K562 (cell line): ENCODE results near the gene USHBP1. TPM values are rescaled to one million over a fixed set of nuclear protein-coding genes. Genes with fewer than 3 reads are reported as not detected.
A peak's percentile ranks its signal among the peaks of the same experiment; 100 is the strongest.

Experiments
- ARHGAP35 ChIP-seq: fragments of 450-650 bp; IDR thresholded peaks from 2 replicates; pipeline ENCODE4 v1.6.1; 2018; ENCODE audit not compliant: partially characterized antibody
- ESRRB ChIP-seq: fragments of 250-450 bp; sonication (Bioruptor Pico); IDR thresholded peaks from 2 replicates; pipeline ENCODE4 v1.5.0; 2020; ENCODE audit warnings: mild to moderate bottlenecking, moderate library complexity, borderline replicate concordance
- EZH2 ChIP-seq: IDR thresholded peaks from 2 replicates; pipeline ENCODE4 v1.6.1; 2012; ENCODE audit warnings: low read depth, mild to moderate bottlenecking, inconsistent platforms, low read length, borderline replicate concordance
- FOXA1 ChIP-seq: fragments of 450-650 bp; IDR thresholded peaks from 2 replicates; pipeline ENCODE4 v1.6.1; 2016; ENCODE audit warnings: mild to moderate bottlenecking, borderline replicate concordance
- MED1 ChIP-seq: sonication (generic); formaldehyde crosslinking; IDR thresholded peaks from 2 replicates; pipeline ENCODE4 v1.8.1; 2023; ENCODE audit warnings: missing genetic modification reagents, borderline replicate concordance
- MYBL2 ChIP-seq, 2 experiments: fragments of 450-650 bp in 1 of 2; sonication (generic) in 1 of 2; formaldehyde crosslinking in 1 of 2; IDR thresholded peaks; 2 replicates each; pipeline versions ENCODE4 v1.6.1 to v1.8.1; 2017 to 2022; ENCODE audit warnings: borderline replicate concordance in 1 of 2, inconsistent platforms in 1 of 2, low read depth in 1 of 2, mild to moderate bottlenecking in 1 of 2, missing genetic modification reagents in 1 of 2, moderate library complexity in 1 of 2
- MYC ChIP-seq, 2 experiments: fragments of 250-450 bp in 1 of 2; sonication (Bioruptor Pico) in 1 of 2; IDR thresholded peaks; 2 replicates each; pipeline versions ENCODE4 v1.5.1 to v1.6.1; 2012 to 2021; ENCODE audit warnings: low read depth in 2 of 2, borderline replicate concordance in 1 of 2, improper control_type of control experiment in 1 of 2, low read length in 1 of 2, mild to moderate bottlenecking in 1 of 2, moderate library complexity in 1 of 2
- NEUROD1 ChIP-seq: fragments of 150-350 bp; IDR thresholded peaks from 2 replicates; pipeline ENCODE4 v1.6.1; 2014; ENCODE audit warnings: borderline replicate concordance, low read length, low read depth; ENCODE audit not compliant: partially characterized antibody
- NR2F6 ChIP-seq: fragments of 450-650 bp; formaldehyde crosslinking; IDR thresholded peaks from 2 replicates; pipeline ENCODE4 v1.4.0; 2020; ENCODE audit warnings: mild to moderate bottlenecking
- SMAD2 ChIP-seq: fragments of 150-350 bp; IDR thresholded peaks from 2 replicates; pipeline ENCODE4 v1.6.1; 2014; ENCODE audit warnings: low read depth, mild to moderate bottlenecking, low read length
- SRF ChIP-seq, 2 experiments: fragments of 250-450, 450-650 bp in 1 of 2; sonication (Bioruptor Pico) in 1 of 2; sonication (generic) in 1 of 2; formaldehyde crosslinking; IDR thresholded peaks; 2 replicates each; pipeline versions ENCODE4 v1.5.0 to v1.5.1; 2020 to 2022; ENCODE audit warnings: mild to moderate bottlenecking in 1 of 2, missing genetic modification reagents in 1 of 2
- XRCC5 ChIP-seq: fragments of 200-400 bp; formaldehyde crosslinking; IDR thresholded peaks from 2 replicates; pipeline ENCODE4 v1.6.1; 2017; ENCODE audit warnings: low read depth, mild to moderate bottlenecking, low read length
- ZFP36 ChIP-seq: fragments of 150-350 bp; IDR thresholded peaks from 2 replicates; pipeline ENCODE4 v1.6.1; 2018; ENCODE audit warnings: low read length, low read depth; ENCODE audit not compliant: partially characterized antibody
- ZNF12 ChIP-seq: sonication (generic); formaldehyde crosslinking; IDR thresholded peaks from 2 replicates; pipeline ENCODE4 v1.4.0; 2020; ENCODE audit warnings: mild to moderate bottlenecking, missing genetic modification reagents
- ZNF3 ChIP-seq: fragments of 250-450 bp; sonication (Bioruptor Pico); IDR thresholded peaks from 2 replicates; pipeline ENCODE4 v1.5.0; 2021; ENCODE audit warnings: mild to moderate bottlenecking, moderate library complexity
- ZNF586 ChIP-seq: fragments of 450-650 bp; formaldehyde crosslinking; conservative IDR thresholded peaks from 2 replicates; pipeline ENCODE4 v1.4.0; 2020; ENCODE audit warnings: mild to moderate bottlenecking, moderate library complexity
- polyA plus RNA-seq, 8 experiments: library from polyadenylated mRNA; depleted of rRNA in 4 of 8; stranded (reverse) in 5 of 8; unstranded in 3 of 8; fragments of >200 nt; fragmentation: Nextera tagmentation in 2 of 8; fragmentation: Illumina TruSeq in 1 of 8; extraction: Ambion mirVana in 2 of 8; extraction: Trizol in 1 of 8; gene quantifications; 2 replicates each; pipeline versions ENCODE4 v1.2.1 to v1.2.3, GENCODE V29; 2011 to 2014; ENCODE audit warnings: inconsistent platforms in 1 of 8, missing spikeins in 1 of 8
- total RNA-seq, 7 experiments: library from RNA; depleted of rRNA in 6 of 7; stranded (reverse); fragments of >200 nt in 6 of 7; fragmentation: Illumina TruSeq in 2 of 7; extraction: Trizol in 2 of 7; gene quantifications; 2 replicates each; pipeline versions ENCODE4 v1.2.1 to v1.2.3, GENCODE V29; 2011 to 2021; ENCODE audit warnings: low replicate concordance in 1 of 7
- TF ChIP-seq, protein P1 (sequence below): sonication (generic); formaldehyde crosslinking; IDR thresholded peaks from 2 replicates; pipeline ENCODE4 v1.8.0; 2022; ENCODE audit warnings: mild to moderate bottlenecking, low read depth, missing genetic modification reagents
- TF ChIP-seq, protein P2 (sequence below), 2 experiments: fragments of 250-450 bp in 1 of 2; fragments of 450-650 bp in 1 of 2; sonication (Bioruptor Pico) in 1 of 2; IDR thresholded peaks; 2 replicates each; pipeline versions ENCODE4 v1.6.1 to v1.8.0; 2016 to 2021; ENCODE audit warnings: mild to moderate bottlenecking in 2 of 2, moderate library complexity in 2 of 2, missing compliant biosample characterization in 1 of 2, missing genetic modification characterization in 1 of 2

The USHBP1 gene
- total and polyA plus RNA-seq, 9 of the 15 experiments (the other 6 are each of a cell fraction or from before 2014, with no cell fraction given): 0.03 to 0.10 (median 0.05) TPM; not detected in 5

DNA sequence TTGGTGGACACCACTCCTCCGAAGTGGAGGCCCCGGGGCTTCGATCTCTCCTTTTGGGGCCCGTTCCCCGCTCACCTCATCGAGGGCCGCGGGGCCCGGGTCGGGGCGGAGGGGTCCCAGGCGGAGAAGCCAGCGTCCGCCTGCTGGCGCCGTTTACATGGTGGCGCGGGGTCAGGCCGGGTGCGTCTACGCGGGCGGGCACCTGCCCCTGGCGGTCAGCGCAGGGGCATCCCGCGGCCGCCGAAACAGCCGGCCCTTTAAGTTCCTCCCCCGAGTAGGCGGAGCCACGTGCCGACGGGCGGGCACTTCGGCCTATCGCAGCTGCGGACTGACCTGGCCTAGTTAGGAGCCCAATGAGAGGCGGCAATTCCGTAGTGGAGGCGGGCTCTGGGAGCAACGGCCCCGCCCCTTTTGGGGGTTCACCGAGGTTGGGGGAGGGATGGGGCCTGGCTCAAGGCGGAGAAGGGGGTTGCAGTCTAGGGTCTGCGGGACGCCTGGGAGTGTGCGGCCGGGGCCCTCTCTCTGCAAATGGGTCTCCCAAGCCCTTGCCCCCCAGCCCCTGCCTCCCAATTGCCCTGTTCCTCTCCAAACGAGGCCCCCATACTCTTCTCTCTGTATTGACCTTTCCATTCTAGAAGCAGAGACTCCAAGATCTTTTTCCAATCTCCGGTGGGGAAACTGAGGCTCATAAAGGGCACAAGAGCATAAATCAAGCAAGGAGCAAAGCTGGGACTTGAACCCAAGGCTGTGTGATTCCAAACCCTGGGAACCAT, 38.8 kb upstream of the USHBP1 start, which contains the start of gene ABHD8 (continued):
- TF ChIP-seq XRCC5: peak; percentile 55; the same call in 1 of the 2 replicates
- TF ChIP-seq ESRRB (CRISPR knock-in tag): no peak
- no peak for TF ChIP-seq ZNF586
- TF ChIP-seq SRF (CRISPR knock-in tag; IDR thresholded peaks at IDR 0.05): no peak; a peak in 1 of 4 replicates
- no peak for TF ChIP-seq FOXA1
- TF ChIP-seq, protein P1, sequence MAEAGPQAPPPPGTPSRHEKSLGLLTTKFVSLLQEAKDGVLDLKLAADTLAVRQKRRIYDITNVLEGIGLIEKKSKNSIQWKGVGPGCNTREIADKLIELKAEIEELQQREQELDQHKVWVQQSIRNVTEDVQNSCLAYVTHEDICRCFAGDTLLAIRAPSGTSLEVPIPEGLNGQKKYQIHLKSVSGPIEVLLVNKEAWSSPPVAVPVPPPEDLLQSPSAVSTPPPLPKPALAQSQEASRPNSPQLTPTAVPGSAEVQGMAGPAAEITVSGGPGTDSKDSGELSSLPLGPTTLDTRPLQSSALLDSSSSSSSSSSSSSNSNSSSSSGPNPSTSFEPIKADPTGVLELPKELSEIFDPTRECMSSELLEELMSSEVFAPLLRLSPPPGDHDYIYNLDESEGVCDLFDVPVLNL: no peak
- TF ChIP-seq NEUROD1: peak; percentile 98
- no peak for TF ChIP-seq NR2F6 (CRISPR knock-in tag)
- TF ChIP-seq, protein P2, sequence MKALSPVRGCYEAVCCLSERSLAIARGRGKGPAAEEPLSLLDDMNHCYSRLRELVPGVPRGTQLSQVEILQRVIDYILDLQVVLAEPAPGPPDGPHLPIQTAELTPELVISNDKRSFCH (CRISPR knock-in tag; IDR thresholded peaks at IDR 0.05): no peak
- TF ChIP-seq, protein P2 (tag; IDR thresholded peaks at IDR 0.05): no peak
- TF ChIP-seq MYC (IDR thresholded peaks at IDR 0.05; ENCODE audit: low read depth, low read length): peak; percentile 51
- no peak for TF ChIP-seq MYC (CRISPR knock-in tag; IDR thresholded peaks at IDR 0.05; ENCODE audit: borderline replicate concordance, low read depth)
- TF ChIP-seq ARHGAP35: no peak
- no peak for TF ChIP-seq ZNF12 (CRISPR knock-in tag)
- no peak for TF ChIP-seq SMAD2
- no peak for TF ChIP-seq MED1
- TF ChIP-seq MYBL2 (IDR thresholded peaks at IDR 0.05; ENCODE audit: low read depth): no peak
- no peak for TF ChIP-seq MYBL2 (CRISPR knock-in tag; IDR thresholded peaks at IDR 0.05; ENCODE audit: borderline replicate concordance)
- peak; percentile 4 for TF ChIP-seq ZFP36
- no peak for TF ChIP-seq EZH2
- TF ChIP-seq ZNF3 (CRISPR knock-in tag): no peak
